ENCODE data around the gene F12. TPM values are rescaled to one million over a fixed set of nuclear protein-coding genes. Genes with fewer than 3 reads are reported as not detected.

The F12 gene
- total RNA-seq, 2 donors from 2014 or later, result 0.43 TPM; not detected in 1

GRCh38 chr5:177443144-177443983 lies 34.0 kb upstream of the F12 start:
- Histone ChIP-seq H3K36me3 (peaks cover 8% of the 10 kb centered on the region), H3K4me3 (no peak overlapping the region), H3K4me1 (peaks cover 0 to 24% of the 10 kb centered on the region in 2 donors), H3K27me3 (no peaks in the 10 kb centered on the region), H3K9me3 (no peaks in the 10 kb centered on the region), H3K27ac (no peak overlapping the region)
- no peak for DNase-seq (ENCODE audit: low spot score)
- TF ChIP-seq CTCF (IDR thresholded peaks at IDR 0.05), result no peak

GRCh38 chr5:177442066-177442826 lies 32.9 kb upstream of the F12 start:
- Histone ChIP-seq H3K4me1 (peaks cover 0 to 13% of the 10 kb centered on the region in 2 donors), H3K36me3 (peaks cover 19% of the 10 kb centered on the region), H3K4me3 (no peak overlapping the region), H3K27me3 (no peaks in the 10 kb centered on the region), H3K9me3 (no peaks in the 10 kb centered on the region), H3K27ac (no peak overlapping the region)
- DNase-seq (ENCODE audit: low spot score), result no peak
- TF ChIP-seq CTCF (IDR thresholded peaks at IDR 0.05), result no peak

GRCh38 chr5:177440990-177441780 lies 31.8 kb upstream of the F12 start:
- Histone ChIP-seq H3K36me3 (peaks cover 28% of the 10 kb centered on the region), H3K4me3 (no peak overlapping the region), H3K9me3 (no peaks in the 10 kb centered on the region), H3K4me1 (peaks cover 0 to 6% of the 10 kb centered on the region in 2 donors), H3K27ac (no peak overlapping the region), H3K27me3 (no peaks in the 10 kb centered on the region)
- no peak for DNase-seq (ENCODE audit: low spot score)
- no peak for TF ChIP-seq CTCF (IDR thresholded peaks at IDR 0.05)

GRCh38 chr5:177440211-177440989 lies 31.0 kb upstream of the F12 start:
- H3K36me3 ChIP-seq, result peaks cover 36% of the 10 kb centered on the region
- H3K4me1 ChIP-seq, result no peaks in the 10 kb centered on the region
- no peak overlapping the region for H3K4me3 ChIP-seq
- H3K27me3 ChIP-seq, result no peaks in the 10 kb centered on the region
- no peak overlapping the region for H3K27ac ChIP-seq
- H3K9me3 ChIP-seq, result no peaks in the 10 kb centered on the region
- DNase-seq (ENCODE audit: low spot score), result no peak
- TF ChIP-seq CTCF (IDR thresholded peaks at IDR 0.05), result no peak

- Histone ChIP-seq H3K27me3 (no peaks in the 10 kb centered on the region), H3K4me1 (no peaks in the 10 kb centered on the region), H3K4me3 (no peak overlapping the region), H3K9me3 (no peaks in the 10 kb centered on the region), H3K36me3 (peaks cover 44% of the 10 kb centered on the region), H3K27ac (no peak overlapping the region)
- no peak for DNase-seq (ENCODE audit: low spot score)
- no peak for TF ChIP-seq CTCF (IDR thresholded peaks at IDR 0.05)
Observed at GRCh38 chr5:177439518-177440053, 30.2 kb upstream of the F12 start.
